Natural killer cell (primary cell): ENCODE data around the gene MYL12A. TPM values are rescaled to one million over a fixed set of nuclear protein-coding genes. Genes with fewer than 3 reads are reported as not detected.

Source experiments
- ATAC-seq, 3 donors: fragments of 150-1000 bp in 2 of 3; fragments of 200-7000 bp in 1 of 3; cut with Tn5 transposase; 1 replicate in 1 of 3; 2 replicates in 2 of 3; pipeline ENCODE4 v1.10.0; 2021; ENCODE audit warnings: mild to moderate bottlenecking in 2 of 3, moderate library complexity in 2 of 3
- DNase-seq, 2 donors: peaks; one replicate each; pipeline versions ENCODE4 v3.0.0 to v3.0.0-alpha.2; 2013 to 2021; ENCODE audit warnings: mixed read lengths in 1 of 2
- H3K27ac ChIP-seq: one replicate; pipeline ENCODE4 v1.5.1; 2013; ENCODE audit warnings: mild to moderate bottlenecking, low read length
- H3K27me3 ChIP-seq: one replicate; pipeline ENCODE4 v1.6.1; 2013; ENCODE audit warnings: low read length; ENCODE audit not compliant: control insufficient read depth, insufficient read depth
- H3K36me3 ChIP-seq: one replicate; pipeline ENCODE4 v1.6.1; 2013; ENCODE audit warnings: low read length; ENCODE audit not compliant: control insufficient read depth, insufficient read depth
- H3K4me1 ChIP-seq: one replicate; pipeline ENCODE4 v1.6.1; 2013; ENCODE audit warnings: low read length; ENCODE audit not compliant: control insufficient read depth, insufficient read depth
- H3K4me3 ChIP-seq: one replicate; pipeline ENCODE4 v1.5.1; 2013; ENCODE audit warnings: low read length
- H3K9me3 ChIP-seq: one replicate; pipeline ENCODE4 v1.6.1; 2013; ENCODE audit warnings: low read length; ENCODE audit not compliant: control insufficient read depth, insufficient read depth
- H3K27ac Mint-ChIP-seq, 2 donors: one replicate each; pipeline ENCODE4 v1.8.0; 2022; ENCODE audit warnings: mild to moderate bottlenecking in 2 of 2, mixed read lengths in 2 of 2, moderate library complexity in 1 of 2
- H3K27me3 Mint-ChIP-seq, 2 donors: one replicate each; pipeline ENCODE4 v1.8.0; 2022; ENCODE audit warnings: low read depth in 2 of 2, mixed read lengths in 2 of 2
- H3K36me3 Mint-ChIP-seq: one replicate; pipeline ENCODE4 v1.8.0; 2022; ENCODE audit warnings: mixed read lengths
- H3K4me1 Mint-ChIP-seq, 2 donors: one replicate each; pipeline ENCODE4 v1.8.0; 2022; ENCODE audit warnings: mixed read lengths in 2 of 2
- H3K4me3 Mint-ChIP-seq: one replicate; pipeline ENCODE4 v1.8.0; 2022; ENCODE audit warnings: mild to moderate bottlenecking, moderate library complexity, mixed read lengths
- H3K9me3 Mint-ChIP-seq, 2 donors: one replicate each; pipeline ENCODE4 v1.8.0; 2022; ENCODE audit warnings: mixed read lengths in 2 of 2
- CTCF ChIP-seq: fragments of 200-600 bp; IDR thresholded peaks from one replicate; pipeline ENCODE4 v1.8.0; 2022; ENCODE audit warnings: antibody characterized with exemption
- WGBS: methylation state at CpG from one replicate; pipeline ENCODE4 v1.1.7; 2013; ENCODE audit warnings: missing lambda C conversion rate; ENCODE audit not compliant: insufficient coverage; 5-methylcytosine and 5-hydroxymethylcytosine counted together
- intact Hi-C: fragments of 100-400 bp; cut with micrococcal nuclease; formaldehyde crosslinking; loops from one replicate; pipeline ENCODE4 v1.14.2; 2022
- total RNA-seq, 4 donors: library from RNA; stranded (reverse); fragments of 120-200 nt in 1 of 4; gene quantifications; one replicate each; pipeline versions ENCODE4 v1.2.3 to v1.2.4, GENCODE V29; 2013 to 2022

Gene MYL12A
- total RNA-seq, 3 donors from 2014 or later (not counting 1 experiment from before 2014, with no cell fraction given), result 532 to 652 (median 572) TPM

- no peak for TF ChIP-seq CTCF
- peak overlapping the region; percentile 85 for H3K27ac ChIP-seq
- peak overlapping the region; percentile 95 for H3K4me3 ChIP-seq
- H3K4me1 ChIP-seq, result peaks cover 34% of the 10 kb centered on the region
- H3K9me3 ChIP-seq, result no peaks in the 10 kb centered on the region
- H3K9me3 Mint-ChIP-seq, result no peaks in the 10 kb centered on the region
- 0% methylated on average over 22 of the region's 22 CpGs for whole genome bisulfite sequencing
- intact Hi-C loops, result loop anchor here (5.0 kb wide), 1 partner anchor 266 kb away; no protein-coding TSS in a partner anchor
- peaks cover 67 to 72% of the 10 kb centered on the region in 2 donors for H3K4me1 Mint-ChIP-seq
- ATAC-seq, result no peak
- peak overlapping the region; percentile 98 for H3K4me3 Mint-ChIP-seq
- peak in 1 of 2 donors; percentile 71 for DNase-seq
- H3K36me3 ChIP-seq, result peaks cover 10% of the 10 kb centered on the region
- H3K27me3 ChIP-seq, result no peaks in the 10 kb centered on the region
- H3K27ac Mint-ChIP-seq, result peak overlapping the region; percentile 88
- peaks cover 7% of the 10 kb centered on the region for H3K36me3 Mint-ChIP-seq
- H3K27me3 Mint-ChIP-seq, result no peaks in the 10 kb centered on the region
Observed at GRCh38 chr18:3248062-3248657, 559 bp downstream of the MYL12A start.

- H3K9me3 ChIP-seq, result no peaks in the 10 kb centered on the region
- DNase-seq, result peak in 1 of 2 donors; percentile 72
- H3K4me3 ChIP-seq, result peak overlapping the region; percentile 95
- TF ChIP-seq CTCF, result no peak
- peak in 1 of 3 donors; percentile 37 for ATAC-seq
- intact Hi-C loops, result loop anchor here (5.0 kb wide), 1 partner anchor 267 kb away; no protein-coding TSS in a partner anchor
- H3K4me1 Mint-ChIP-seq, result peaks cover 73 to 78% of the 10 kb centered on the region in 2 donors
- H3K27me3 ChIP-seq, result no peaks in the 10 kb centered on the region
- H3K27ac Mint-ChIP-seq, result peak overlapping the region; percentile 88
- no peaks in the 10 kb centered on the region for H3K27me3 Mint-ChIP-seq
- 1% methylated on average over 7 of the region's 9 CpGs for WGBS
- peaks cover 38% of the 10 kb centered on the region for H3K4me1 ChIP-seq
- H3K9me3 Mint-ChIP-seq, result no peaks in the 10 kb centered on the region
- peak overlapping the region; percentile 85 for H3K27ac ChIP-seq
- peak overlapping the region; percentile 98 for H3K4me3 Mint-ChIP-seq
- H3K36me3 ChIP-seq, result peaks cover 17% of the 10 kb centered on the region
- H3K36me3 Mint-ChIP-seq, result peaks cover 7% of the 10 kb centered on the region
Observed at GRCh38 chr18:3248658-3249359, 1.2 kb downstream of the MYL12A start.

GRCh38 chr18:3250237-3251107, 2.9 kb downstream of the MYL12A start:
- peaks cover 76 to 88% of the 10 kb centered on the region in 2 donors for H3K4me1 Mint-ChIP-seq
- ATAC-seq, result no peak
- WGBS, result 24% methylated on average over 5 of the region's 6 CpGs

More at GRCh38 chr18:3250237-3251107, 2.9 kb downstream of the MYL12A start:
- intact Hi-C loops, result no loop called here
- Mint-ChIP-seq H3K27me3 (no peaks in the 10 kb centered on the region), H3K9me3 (no peaks in the 10 kb centered on the region), H3K36me3 (peaks cover 11% of the 10 kb centered on the region), H3K4me3 (peak overlapping the region; percentile 95), H3K27ac (peak overlapping the region; percentile 88)
- Histone ChIP-seq H3K9me3 (no peaks in the 10 kb centered on the region), H3K27me3 (no peaks in the 10 kb centered on the region), H3K4me3 (peak overlapping the region; percentile 95), H3K4me1 (peaks cover 31% of the 10 kb centered on the region), H3K36me3 (peaks cover 33% of the 10 kb centered on the region), H3K27ac (peak overlapping the region; percentile 66)
- no peak for DNase-seq
- TF ChIP-seq CTCF, result no peak
